Measurements from ENCODE around the gene IL17D.
"Not testable (repeated sequence)": the region's sequence is repeated elsewhere in the genome, so short reads cannot be mapped to it uniquely, and the experiment has no call there.

Gene IL17D

DNA sequence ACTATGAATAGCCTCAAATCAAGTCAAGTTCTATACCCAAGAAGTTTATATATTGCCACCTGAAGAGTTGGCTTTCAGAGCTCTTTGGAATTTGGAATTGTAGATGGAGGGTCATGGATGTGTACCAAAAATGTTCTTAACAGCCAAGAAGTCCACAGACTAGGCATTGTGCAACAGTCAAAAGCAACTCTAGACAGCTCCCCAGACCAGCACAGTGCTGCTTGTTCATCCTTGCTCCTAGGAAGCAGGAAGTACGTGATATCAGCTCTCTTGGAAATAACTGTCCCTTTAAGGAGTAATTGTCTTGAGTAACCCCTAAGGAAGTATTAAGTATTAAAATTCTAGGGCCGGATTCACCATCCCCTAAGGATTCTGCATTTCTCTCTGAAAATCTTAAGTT is 30.7 kb upstream of the IL17D start:
- H3K4me3 ChIP-seq, result no peak overlapping the region
- TF ChIP-seq FOXP2 (optimal IDR thresholded peaks at IDR 0.05; ENCODE audit: control extremely low read depth, extremely low read length, insufficient read depth) (no peak), EZH2 (IDR thresholded peaks at IDR 0.05) (no peak)
- H3K9ac ChIP-seq (ENCODE audit: insufficient read length), result no peak overlapping the region
- H3K27ac ChIP-seq, result no peak overlapping the region
- H3K36me3 ChIP-seq (ENCODE audit: insufficient read depth, low read length), result no peaks in the 10 kb centered on the region
- DNase-seq (ENCODE audit: low read depth, low spot score), result no peak
- no peaks in the 10 kb centered on the region for H3K9me3 ChIP-seq (ENCODE audit: low read depth, low read length)

DNA sequence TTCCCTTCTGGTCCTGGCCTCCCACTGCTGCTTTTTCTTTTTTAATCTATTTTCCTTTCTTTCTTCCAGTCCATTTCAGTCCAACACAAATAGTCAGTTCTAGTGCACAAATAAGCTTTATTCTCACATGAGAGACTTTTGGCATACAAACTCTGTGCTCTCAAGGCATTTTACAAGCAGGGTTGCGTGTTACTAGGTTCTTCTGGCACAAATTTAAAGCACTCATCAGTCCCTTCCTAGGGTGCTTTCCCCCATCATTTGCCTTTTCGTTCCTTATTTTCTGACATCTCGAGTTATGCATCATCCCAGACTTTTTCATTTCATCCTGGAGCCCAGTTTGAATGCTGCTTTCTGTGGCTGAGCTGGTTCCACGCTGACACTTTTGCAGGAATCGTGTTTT is 29.8 kb upstream of the IL17D start:
- Histone ChIP-seq H3K36me3 (ENCODE audit: insufficient read depth, low read length) (no peaks in the 10 kb centered on the region), H3K9ac (ENCODE audit: insufficient read length) (no peak overlapping the region), H3K27ac (no peak overlapping the region), H3K9me3 (ENCODE audit: low read depth, low read length) (no peaks in the 10 kb centered on the region), H3K4me3 (no peak overlapping the region)
- TF ChIP-seq FOXP2 (optimal IDR thresholded peaks at IDR 0.05; ENCODE audit: control extremely low read depth, extremely low read length, insufficient read depth) (no peak), POLR2AphosphoS5 (IDR thresholded peaks at IDR 0.05; ENCODE audit: borderline replicate concordance, low read depth, low read length) (no peak), EZH2 (IDR thresholded peaks at IDR 0.05) (no peak)
- DNase-seq (ENCODE audit: low read depth, low spot score), result no peak

DNA sequence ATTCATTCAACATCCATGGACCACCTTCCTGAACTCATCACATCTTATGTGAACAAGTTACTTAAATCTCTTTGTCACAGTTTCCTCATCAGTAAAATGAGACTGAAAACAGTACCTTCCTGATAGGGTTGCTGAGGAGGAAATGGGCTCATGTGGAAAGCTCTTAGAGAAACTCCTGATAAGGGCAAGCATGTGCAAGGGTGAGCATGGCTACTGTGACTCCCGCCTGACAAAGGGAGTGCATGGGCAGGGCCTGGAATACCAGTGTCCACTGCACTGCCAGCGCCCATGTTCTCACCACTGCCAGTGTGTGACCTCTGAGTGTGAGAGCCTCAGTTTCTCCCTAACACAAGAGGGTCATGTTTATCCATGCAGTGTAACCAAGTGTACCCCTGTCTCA is 27.3 kb upstream of the IL17D start:
- H3K9me3 ChIP-seq (ENCODE audit: low read depth, low read length), result no peaks in the 10 kb centered on the region
- no peak overlapping the region for H3K4me3 ChIP-seq
- H3K36me3 ChIP-seq (ENCODE audit: insufficient read depth, low read length), result no peaks in the 10 kb centered on the region
- no peak for DNase-seq (ENCODE audit: low read depth, low spot score)
- H3K27ac ChIP-seq, result no peak overlapping the region
- H3K9ac ChIP-seq (ENCODE audit: insufficient read length), result no peak overlapping the region
- TF ChIP-seq POLR2AphosphoS5 (IDR thresholded peaks at IDR 0.05; ENCODE audit: borderline replicate concordance, low read depth, low read length), result no peak
- TF ChIP-seq EZH2 (IDR thresholded peaks at IDR 0.05), result no peak
- no peak for TF ChIP-seq FOXP2 (optimal IDR thresholded peaks at IDR 0.05; ENCODE audit: control extremely low read depth, extremely low read length, insufficient read depth)

DNA sequence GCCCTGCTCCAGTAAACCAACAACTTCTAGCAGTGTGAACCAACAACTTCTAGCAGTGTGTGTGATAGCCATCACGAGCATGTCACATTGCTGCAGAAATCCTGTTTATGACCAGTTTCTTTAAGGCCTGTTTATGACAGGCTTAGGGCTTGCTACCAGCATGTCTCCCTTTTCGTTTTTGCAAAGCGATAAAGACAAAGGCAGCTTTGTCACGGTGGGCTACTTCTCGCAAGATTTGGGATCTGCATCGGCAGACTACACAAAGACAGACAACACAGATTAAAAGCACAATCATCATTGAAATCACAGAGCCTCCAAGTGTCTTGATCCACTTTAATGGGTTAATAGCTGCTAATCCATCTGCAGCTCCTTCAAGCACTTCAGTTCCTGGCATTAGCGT is 24.9 kb upstream of the IL17D start:
- not testable (repeated sequence) for H3K27ac ChIP-seq; DNase-seq (ENCODE audit: low read depth, low spot score); H3K9me3 ChIP-seq (ENCODE audit: low read depth, low read length); H3K4me3 ChIP-seq; H3K36me3 ChIP-seq (ENCODE audit: insufficient read depth, low read length); H3K9ac ChIP-seq (ENCODE audit: insufficient read length)

DNA sequence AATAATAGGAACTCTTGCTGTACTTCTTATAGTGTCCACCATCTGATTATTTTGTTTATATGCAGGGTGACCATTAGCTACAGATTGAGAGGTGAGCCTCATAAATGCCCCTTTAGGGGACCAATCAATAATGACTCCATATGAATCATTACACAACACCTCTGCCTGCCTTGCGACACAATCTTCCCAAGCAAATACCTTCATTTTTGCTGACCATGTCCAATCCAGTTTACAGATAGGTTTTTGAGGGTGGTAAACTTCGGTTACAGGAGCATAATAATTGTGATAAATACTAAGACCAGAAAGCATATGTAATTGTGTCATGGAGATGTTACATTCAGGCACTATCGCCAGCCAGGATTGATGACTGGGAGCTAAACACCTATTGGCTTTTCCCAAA is 23.6 kb upstream of the IL17D start:
- no peak for DNase-seq (ENCODE audit: low read depth, low spot score)
- no peak overlapping the region for H3K4me3 ChIP-seq

DNA sequence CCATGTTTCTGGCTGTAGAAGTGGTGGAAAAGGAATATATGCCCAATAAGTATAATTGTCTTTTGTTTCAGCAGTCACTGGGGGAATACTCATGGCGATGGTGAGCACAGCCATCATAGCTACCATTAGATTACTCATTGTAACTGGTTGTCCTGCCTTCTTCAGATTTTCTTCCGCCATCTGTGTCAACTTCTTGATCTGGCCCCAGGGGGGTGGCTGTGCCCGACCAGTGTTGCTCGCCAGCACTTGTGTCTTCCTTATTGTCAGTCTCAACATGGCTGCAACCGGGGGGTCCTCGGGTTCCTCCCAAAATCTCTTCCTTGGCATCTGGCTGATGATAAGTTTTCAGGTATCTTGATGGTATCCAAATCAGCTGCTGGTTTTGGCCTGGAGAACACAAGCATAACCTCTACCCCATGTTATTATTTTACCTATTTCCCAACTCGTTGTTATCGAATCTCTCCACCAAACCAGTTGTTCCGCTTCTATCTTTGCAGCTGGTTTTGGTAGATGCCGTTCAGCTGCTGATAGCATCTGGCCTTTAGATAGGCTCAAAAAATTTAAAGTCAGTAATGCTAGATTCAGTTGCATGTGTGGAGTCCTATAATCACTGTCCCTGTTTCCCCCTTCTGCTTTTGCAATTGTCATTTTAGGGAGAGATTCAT is 23.0 kb upstream of the IL17D start:
- no peak overlapping the region for H3K9ac ChIP-seq (ENCODE audit: insufficient read length)
- TF ChIP-seq EZH2 (IDR thresholded peaks at IDR 0.05) (no peak), FOXP2 (optimal IDR thresholded peaks at IDR 0.05; ENCODE audit: control extremely low read depth, extremely low read length, insufficient read depth) (no peak), POLR2AphosphoS5 (IDR thresholded peaks at IDR 0.05; ENCODE audit: borderline replicate concordance, low read depth, low read length) (no peak)
- H3K36me3 ChIP-seq (ENCODE audit: insufficient read depth, low read length), result no peaks in the 10 kb centered on the region
- no peak for DNase-seq (ENCODE audit: low read depth, low spot score)
- no peaks in the 10 kb centered on the region for H3K9me3 ChIP-seq (ENCODE audit: low read depth, low read length)
- H3K4me3 ChIP-seq, result no peak overlapping the region
- H3K27ac ChIP-seq, result no peak overlapping the region

More for the DNA sequence above, 23.6 kb upstream of the IL17D start:
- no peaks in the 10 kb centered on the region for H3K9me3 ChIP-seq (ENCODE audit: low read depth, low read length)
- H3K9ac ChIP-seq (ENCODE audit: insufficient read length), result no peak overlapping the region
- no peak overlapping the region for H3K27ac ChIP-seq
- H3K36me3 ChIP-seq (ENCODE audit: insufficient read depth, low read length), result no peaks in the 10 kb centered on the region
- no peak for TF ChIP-seq FOXP2 (optimal IDR thresholded peaks at IDR 0.05; ENCODE audit: control extremely low read depth, extremely low read length, insufficient read depth)
- TF ChIP-seq EZH2 (IDR thresholded peaks at IDR 0.05), result no peak
- no peak for TF ChIP-seq POLR2AphosphoS5 (IDR thresholded peaks at IDR 0.05; ENCODE audit: borderline replicate concordance, low read depth, low read length)

DNA sequence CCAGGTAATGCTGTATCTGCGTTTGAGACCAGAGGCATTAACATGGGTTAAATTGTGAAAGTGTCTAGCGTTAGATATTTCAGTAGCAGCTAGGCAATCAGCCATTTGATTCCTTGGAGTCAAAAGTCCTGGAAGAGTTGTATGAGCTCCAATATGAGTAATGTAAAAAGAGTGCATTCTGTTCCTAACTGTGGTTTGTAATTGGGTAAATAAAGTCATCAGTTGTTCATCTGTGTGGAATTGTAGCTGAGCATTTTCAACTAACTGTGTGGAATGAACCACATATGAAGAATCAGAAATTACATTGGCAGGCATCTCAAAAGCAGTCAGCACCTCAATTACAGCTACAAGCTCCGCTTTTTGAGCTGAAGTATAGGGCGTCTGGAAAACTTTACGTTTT is 22.0 kb upstream of the IL17D start:
- not testable (repeated sequence) for DNase-seq (ENCODE audit: low read depth, low spot score); H3K9me3 ChIP-seq (ENCODE audit: low read depth, low read length); H3K36me3 ChIP-seq (ENCODE audit: insufficient read depth, low read length); H3K4me3 ChIP-seq; H3K9ac ChIP-seq (ENCODE audit: insufficient read length); H3K27ac ChIP-seq

DNA sequence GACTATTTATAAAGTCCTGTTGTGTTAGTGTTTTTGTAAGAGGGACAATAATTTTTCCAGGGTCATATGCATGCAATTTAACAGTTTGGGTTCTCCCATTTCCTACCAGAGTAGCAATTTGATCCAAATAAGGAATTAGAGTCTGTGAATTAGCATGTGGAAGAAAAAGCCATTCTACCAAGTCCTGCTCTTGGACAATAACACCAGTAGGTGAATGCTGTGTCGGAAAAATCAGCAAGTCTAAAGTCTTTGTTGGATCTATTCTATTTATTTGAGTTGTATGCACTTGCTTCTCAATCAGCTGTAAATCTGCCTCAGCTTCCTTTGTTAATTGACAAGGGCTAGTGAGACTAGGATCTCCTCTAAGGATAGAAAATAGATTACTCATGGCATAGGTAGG is 21.4 kb upstream of the IL17D start:
- TF ChIP-seq EZH2 (IDR thresholded peaks at IDR 0.05) (no peak), FOXP2 (optimal IDR thresholded peaks at IDR 0.05; ENCODE audit: control extremely low read depth, extremely low read length, insufficient read depth) (no peak), POLR2AphosphoS5 (IDR thresholded peaks at IDR 0.05; ENCODE audit: borderline replicate concordance, low read depth, low read length) (no peak)
- no peak for DNase-seq (ENCODE audit: low read depth, low spot score)
- Histone ChIP-seq H3K9me3 (ENCODE audit: low read depth, low read length) (no peaks in the 10 kb centered on the region), H3K27ac (no peak overlapping the region), H3K9ac (ENCODE audit: insufficient read length) (no peak overlapping the region), H3K36me3 (ENCODE audit: insufficient read depth, low read length) (no peaks in the 10 kb centered on the region), H3K4me3 (no peak overlapping the region)

DNA sequence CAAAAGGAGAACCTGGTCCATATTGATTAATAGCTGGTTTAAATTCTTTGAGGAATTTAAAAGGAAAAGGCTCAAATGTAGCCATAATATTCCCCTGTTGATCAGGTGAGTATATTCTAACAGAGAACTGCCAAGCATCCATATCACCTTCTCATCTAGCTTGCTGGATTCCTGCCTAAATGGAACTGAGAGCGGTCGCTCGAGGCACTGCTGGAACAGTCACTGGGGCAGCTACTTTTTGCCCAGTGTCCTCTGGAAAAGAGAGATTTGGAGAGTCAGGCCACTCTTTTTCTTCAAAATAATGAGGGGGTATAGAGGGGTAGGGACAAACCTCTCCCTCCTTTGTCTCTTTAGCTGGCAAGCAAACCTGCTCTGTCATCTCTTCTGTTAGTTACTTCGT is 19.5 kb upstream of the IL17D start:
- Histone ChIP-seq H3K9me3 (ENCODE audit: low read depth, low read length) (no peaks in the 10 kb centered on the region), H3K4me3 (no peak overlapping the region), H3K9ac (ENCODE audit: insufficient read length) (no peak overlapping the region), H3K27ac (no peak overlapping the region), H3K36me3 (ENCODE audit: insufficient read depth, low read length) (no peaks in the 10 kb centered on the region)
- no peak for TF ChIP-seq POLR2AphosphoS5 (IDR thresholded peaks at IDR 0.05; ENCODE audit: borderline replicate concordance, low read depth, low read length)
- TF ChIP-seq EZH2 (IDR thresholded peaks at IDR 0.05), result no peak
- TF ChIP-seq FOXP2 (optimal IDR thresholded peaks at IDR 0.05; ENCODE audit: control extremely low read depth, extremely low read length, insufficient read depth), result no peak
- DNase-seq (ENCODE audit: low read depth, low spot score), result no peak
